A673 (cell line): ENCODE measurements around the gene SLCO4C1. TPM values are rescaled to one million over a fixed set of nuclear protein-coding genes. Genes with fewer than 3 reads are reported as not detected.

ENCODE experiments used
- BruUV-seq: library from RNA; stranded (reverse); fragments of 400-500 nt; replicated peaks from 2 replicates; lab custom pipeline; 2021; lab: Mats Ljungman, UMichigan
- CTCF ChIA-PET: fragments of 300-600 bp; sonication (Branson Sonifier 250); formaldehyde crosslinking; loops from one replicate; lab custom pipeline; 2022; ENCODE audit warnings: antibody characterized with exemption; lab: Charles Lee
- POLR2A ChIA-PET: fragments of 300-600 bp; sonication (Branson Sonifier 250); formaldehyde crosslinking; loops from one replicate; lab custom pipeline; 2022; ENCODE audit warnings: antibody characterized with exemption; ENCODE audit not compliant: low non-redundant PET; lab: Charles Lee
- DNase-seq: peaks from one replicate; pipeline ENCODE4 v3.0.0-alpha.2; 2015; ENCODE audit warnings: low spot score
- H3K27ac ChIP-seq: fragments of 200-600 bp; sonication (generic); 2 replicates; pipeline ENCODE4 v1.5.1; 2016; ENCODE audit warnings: mixed run types, low read depth, mild to moderate bottlenecking, mixed read lengths, antibody characterized with exemption, low read length; ENCODE audit not compliant: poor library complexity, severe bottlenecking
- H3K27me3 ChIP-seq: fragments of 200-600 bp; sonication (generic); replicated peaks from 2 replicates; pipeline ENCODE4 v1.6.1; 2017; ENCODE audit warnings: mixed run types, low read depth, mild to moderate bottlenecking, mixed read lengths, antibody characterized with exemption, low read length; ENCODE audit not compliant: insufficient read depth, poor library complexity
- H3K36me3 ChIP-seq: fragments of 200-600 bp; sonication (generic); 2 replicates; pipeline ENCODE4 v1.6.1; 2016; ENCODE audit warnings: mixed run types, mild to moderate bottlenecking, mixed read lengths, antibody characterized with exemption, low read length; ENCODE audit not compliant: insufficient read depth, poor library complexity, severe bottlenecking
- H3K4me1 ChIP-seq: fragments of 200-600 bp; sonication (generic); 2 replicates; pipeline ENCODE4 v1.6.1; 2017; ENCODE audit warnings: mixed run types, mild to moderate bottlenecking, mixed read lengths, antibody characterized with exemption, low read length; ENCODE audit not compliant: insufficient read depth, poor library complexity, severe bottlenecking
- H3K4me3 ChIP-seq: fragments of 200-600 bp; sonication (generic); 2 replicates; pipeline ENCODE4 v1.5.1; 2016; ENCODE audit warnings: low read depth, mixed run types, mild to moderate bottlenecking, mixed read lengths, low read length; ENCODE audit not compliant: poor library complexity, severe bottlenecking
- H3K9me3 ChIP-seq: fragments of 200-600 bp; sonication (generic); 2 replicates; pipeline ENCODE4 v1.6.1; 2016; ENCODE audit warnings: mixed run types, low read depth, mild to moderate bottlenecking, mixed read lengths, antibody characterized with exemption, low read length; ENCODE audit not compliant: poor library complexity, severe bottlenecking
- EZH2 ChIP-seq: fragments of 200-600 bp; sonication (generic); IDR thresholded peaks from 2 replicates; pipeline ENCODE4 v1.6.1; 2017; ENCODE audit warnings: borderline replicate concordance, low read depth, mild to moderate bottlenecking, mixed read lengths, antibody characterized with exemption, low read length; ENCODE audit not compliant: poor library complexity, severe bottlenecking
- intact Hi-C: fragments of 100-400 bp; cut with micrococcal nuclease; formaldehyde crosslinking; loops from one replicate; pipeline ENCODE4 v1.10.0; 2022; ENCODE audit not compliant: unreplicated experiment
- total RNA-seq: library from RNA; stranded (reverse); gene quantifications from 2 replicates; pipeline ENCODE4 v1.2.3, GENCODE V29; 2021
- TF ChIP-seq, protein P1 (sequence below): fragments of 300-800, 200-600 bp; sonication (generic); conservative IDR thresholded peaks from 2 replicates; pipeline ENCODE4 v1.5.1; 2017; ENCODE audit warnings: low read depth, mild to moderate bottlenecking, antibody characterized with exemption, low read length, moderate library complexity, mixed read lengths

SLCO4C1 gene
- total RNA-seq, 1 experiment from 2014 or later = 0.13 TPM

DNA sequence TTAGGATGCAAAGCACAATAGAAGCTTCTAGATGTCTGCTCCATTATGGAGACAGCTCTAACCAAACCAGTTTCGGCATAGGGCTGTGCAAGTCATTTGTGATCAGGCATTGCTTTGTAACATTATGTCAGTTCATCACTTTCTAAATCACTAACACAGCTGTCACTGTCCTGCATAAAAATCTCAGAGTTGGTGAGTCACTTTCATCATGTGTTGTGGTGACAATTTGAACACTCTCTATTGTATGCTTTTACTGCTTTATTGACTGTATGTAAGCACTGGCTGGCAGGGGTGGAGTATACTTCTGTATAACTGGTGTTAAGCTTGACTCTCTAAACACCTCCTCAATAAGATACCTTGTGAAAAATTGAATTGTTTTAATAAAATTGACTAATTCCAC, 77.9 kb downstream of the SLCO4C1 start:
- intact Hi-C loops = no loop called here
- Histone ChIP-seq H3K36me3 (no peaks in the 10 kb centered on the region), H3K4me1 (no peaks in the 10 kb centered on the region), H3K27ac (no peak overlapping the region), H3K9me3 (no peaks in the 10 kb centered on the region), H3K27me3 (no peaks in the 10 kb centered on the region), H3K4me3 (no peak overlapping the region)
- BruUV-seq = no TSS peak
- no peak for DNase-seq
- TF ChIP-seq EZH2 = no peak
- TF ChIP-seq, protein P1, sequence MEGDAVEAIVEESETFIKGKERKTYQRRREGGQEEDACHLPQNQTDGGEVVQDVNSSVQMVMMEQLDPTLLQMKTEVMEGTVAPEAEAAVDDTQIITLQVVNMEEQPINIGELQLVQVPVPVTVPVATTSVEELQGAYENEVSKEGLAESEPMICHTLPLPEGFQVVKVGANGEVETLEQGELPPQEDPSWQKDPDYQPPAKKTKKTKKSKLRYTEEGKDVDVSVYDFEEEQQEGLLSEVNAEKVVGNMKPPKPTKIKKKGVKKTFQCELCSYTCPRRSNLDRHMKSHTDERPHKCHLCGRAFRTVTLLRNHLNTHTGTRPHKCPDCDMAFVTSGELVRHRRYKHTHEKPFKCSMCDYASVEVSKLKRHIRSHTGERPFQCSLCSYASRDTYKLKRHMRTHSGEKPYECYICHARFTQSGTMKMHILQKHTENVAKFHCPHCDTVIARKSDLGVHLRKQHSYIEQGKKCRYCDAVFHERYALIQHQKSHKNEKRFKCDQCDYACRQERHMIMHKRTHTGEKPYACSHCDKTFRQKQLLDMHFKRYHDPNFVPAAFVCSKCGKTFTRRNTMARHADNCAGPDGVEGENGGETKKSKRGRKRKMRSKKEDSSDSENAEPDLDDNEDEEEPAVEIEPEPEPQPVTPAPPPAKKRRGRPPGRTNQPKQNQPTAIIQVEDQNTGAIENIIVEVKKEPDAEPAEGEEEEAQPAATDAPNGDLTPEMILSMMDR = no peak
- POLR2A ChIA-PET = no interaction called here
- CTCF ChIA-PET = no interaction called here

DNA sequence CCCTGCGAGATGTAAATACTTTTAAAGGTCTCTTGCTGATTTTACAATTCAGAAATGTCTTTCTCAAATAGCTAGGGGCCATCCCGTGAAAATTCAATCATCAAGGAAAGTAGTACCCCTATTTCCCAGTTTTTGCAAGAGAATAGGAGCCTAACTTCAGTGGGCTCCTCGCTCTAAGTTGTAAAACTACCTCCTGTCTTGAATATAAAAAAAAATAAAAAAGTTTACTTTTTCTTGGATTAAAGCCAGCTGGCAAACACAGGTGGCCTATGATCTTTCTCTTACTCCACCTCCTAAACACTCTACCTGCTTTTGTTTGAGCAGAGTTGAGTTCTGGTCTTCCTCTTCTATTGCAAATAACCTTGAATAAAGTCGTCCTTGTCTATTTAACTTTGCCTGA, 79.4 kb downstream of the SLCO4C1 start:
- DNase-seq = no peak
- CTCF ChIA-PET = no interaction called here
- BruUV-seq = no TSS peak
- Histone ChIP-seq H3K27ac (no peak overlapping the region), H3K4me3 (no peak overlapping the region), H3K36me3 (no peaks in the 10 kb centered on the region), H3K9me3 (no peaks in the 10 kb centered on the region), H3K4me1 (no peaks in the 10 kb centered on the region), H3K27me3 (no peaks in the 10 kb centered on the region)
- intact Hi-C loops = no loop called here
- TF ChIP-seq, protein P1 = no peak
- TF ChIP-seq EZH2 = no peak
- POLR2A ChIA-PET = no interaction called here

DNA sequence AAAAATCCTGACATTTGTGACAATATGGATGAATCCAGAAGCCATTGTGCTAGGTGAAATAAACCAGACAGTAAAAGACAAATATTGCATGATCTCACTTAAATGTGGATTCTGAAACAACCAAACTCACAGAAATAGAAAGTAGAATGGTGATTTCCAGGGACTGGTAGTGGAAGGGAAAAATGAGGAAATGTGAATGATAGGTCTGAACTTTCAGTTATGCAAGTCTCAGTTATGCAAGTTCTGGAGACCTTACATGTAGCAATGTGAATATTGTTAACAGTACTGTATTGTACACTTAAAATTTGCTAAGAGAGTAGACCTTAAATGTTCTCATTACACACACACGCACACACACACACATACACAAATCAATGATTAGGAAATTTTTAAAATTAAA, 84.9 kb downstream of the SLCO4C1 start:
- Histone ChIP-seq H3K4me1 (no peaks in the 10 kb centered on the region), H3K27me3 (no peaks in the 10 kb centered on the region), H3K4me3 (no peak overlapping the region), H3K9me3 (no peaks in the 10 kb centered on the region), H3K27ac (no peak overlapping the region), H3K36me3 (no peaks in the 10 kb centered on the region)
- no peak for DNase-seq
- no peak for TF ChIP-seq EZH2
- TF ChIP-seq, protein P1 = no peak
- POLR2A ChIA-PET = no interaction called here
- BruUV-seq = no TSS peak
- intact Hi-C loops = no loop called here
- CTCF ChIA-PET = no interaction called here
